Stimulated activated CD8-positive, alpha-beta memory T cell treated with anti-CD3 and anti-CD28 coated beads, Interleukin-15, amount 100 ng/mL, for 48 hours (primary cell): ENCODE data around the gene TM4SF1.

Source experiments
- DNase-seq, 2 donors: peaks; one replicate each; pipeline ENCODE4 v3.0.0-alpha.2; 2020; ENCODE audit warnings: low read depth in 2 of 2

The TM4SF1 gene

GRCh38 chr3:149375501-149376196 is 1.8 kb downstream of the TM4SF1 start:
- DNase-seq: no peak

GRCh38 chr3:149374793-149375500 is 2.5 kb downstream of the TM4SF1 start:
- DNase-seq: no peak

DNA sequence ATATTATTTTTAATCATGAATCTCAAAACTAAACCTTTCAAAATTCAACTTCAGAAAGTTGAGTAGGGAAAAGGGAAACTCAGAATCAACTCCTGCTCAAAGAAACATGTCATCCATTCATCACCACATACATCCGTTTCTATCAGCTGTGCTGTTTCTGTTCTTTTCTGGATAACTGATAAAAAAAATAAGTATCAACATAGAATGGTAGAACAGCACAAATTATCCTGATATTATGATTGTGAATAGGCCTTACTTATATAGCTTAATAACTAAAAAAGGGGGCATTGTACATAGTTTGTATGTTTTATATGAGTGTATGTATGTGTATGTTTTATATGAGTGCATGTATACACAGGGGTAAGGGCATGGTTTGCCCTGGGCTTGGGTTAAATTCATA is 3.1 kb downstream of the TM4SF1 start:
- no peak for DNase-seq

DNA sequence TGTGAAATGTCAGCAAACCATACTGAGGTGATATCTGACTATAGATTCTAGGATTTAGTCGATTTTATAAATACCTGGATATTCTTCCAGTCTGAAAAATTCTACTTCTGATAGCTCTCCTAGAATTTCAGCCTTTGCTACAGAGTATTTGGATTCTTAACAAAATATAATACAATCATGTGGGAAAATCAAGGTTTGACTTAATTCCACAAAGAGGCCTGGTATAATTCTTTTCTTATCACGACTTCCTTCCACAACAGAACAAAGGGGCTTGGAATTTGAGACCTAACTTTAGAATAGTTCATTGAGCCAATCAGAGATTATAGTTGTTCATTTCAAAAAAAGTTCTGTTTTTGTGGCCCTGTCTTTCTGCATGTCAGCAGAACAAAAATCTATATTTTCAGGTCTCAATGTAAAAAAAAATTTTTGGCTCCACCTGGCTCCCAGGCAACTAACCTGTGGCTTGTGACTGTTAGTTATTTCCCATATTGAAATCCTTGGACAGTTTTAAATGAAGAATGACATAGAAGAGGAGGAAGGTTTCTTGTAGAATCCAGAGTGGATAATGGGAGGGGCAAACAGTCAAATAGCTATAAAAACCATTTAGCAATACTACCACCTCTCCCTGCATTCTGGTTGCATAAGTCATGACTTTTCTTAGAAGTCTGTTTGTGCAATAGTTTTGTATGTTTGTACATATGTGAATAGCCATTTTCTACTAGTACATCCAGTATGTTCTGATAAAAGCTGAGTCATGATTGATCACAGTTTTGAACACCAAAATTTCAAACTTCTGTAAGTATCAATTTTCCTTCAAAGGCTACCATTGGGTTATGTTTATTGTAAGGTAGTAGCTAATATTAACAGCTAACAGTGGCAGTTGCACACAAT is 4.0 kb downstream of the TM4SF1 start:
- DNase-seq: no peak

DNA sequence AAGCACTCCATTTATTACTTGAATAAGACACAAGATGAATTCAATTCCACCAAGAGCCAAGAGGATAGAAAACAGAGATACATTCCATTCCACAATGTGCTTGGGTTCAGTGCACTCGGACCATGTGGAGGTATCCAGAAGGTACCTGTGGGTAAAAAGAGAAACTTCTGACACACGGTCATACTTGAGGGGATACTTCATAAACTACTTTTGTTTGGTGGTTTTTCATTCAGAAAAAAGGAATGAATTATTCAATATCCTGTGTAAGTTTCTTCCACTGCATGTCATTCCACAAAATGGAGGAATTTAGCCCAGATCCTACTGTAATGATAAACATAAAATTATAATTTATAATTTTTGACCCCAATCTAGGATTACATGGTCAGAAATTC is 5.7 kb downstream of the TM4SF1 start:
- DNase-seq: no peak

- DNase-seq: no peak
Measured at GRCh38 chr3:149371001-149371722, 6.3 kb downstream of the TM4SF1 start.

- DNase-seq: no peak
Measured at GRCh38 chr3:149369991-149370866, 7.2 kb downstream of the TM4SF1 start.

- DNase-seq: no peak
Measured at GRCh38 chr3:149368674-149369497, 8.6 kb downstream of the TM4SF1 start.

DNA sequence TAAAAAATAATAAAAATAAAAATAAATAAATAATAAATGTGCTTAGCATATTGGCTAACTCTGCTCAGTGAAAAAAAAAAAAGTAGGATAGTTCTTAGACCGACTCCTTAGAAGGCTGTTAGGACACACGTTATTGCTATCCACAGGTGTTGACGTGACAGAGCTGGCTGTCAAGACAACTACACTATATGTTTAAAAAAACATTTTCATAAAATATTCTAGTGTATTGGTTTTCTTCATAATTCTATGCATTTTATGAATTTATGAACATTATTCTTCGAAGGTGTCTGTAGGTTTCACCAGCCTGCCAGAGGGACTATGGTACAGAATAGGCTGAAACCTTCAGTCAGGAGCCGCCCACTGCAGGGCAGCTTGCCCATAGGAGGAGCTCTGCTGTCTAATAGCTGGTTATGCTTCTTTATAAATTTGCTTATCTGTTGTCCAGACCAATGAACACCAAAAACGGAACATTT is 9.2 kb downstream of the TM4SF1 start:
- DNase-seq: no peak

DNA sequence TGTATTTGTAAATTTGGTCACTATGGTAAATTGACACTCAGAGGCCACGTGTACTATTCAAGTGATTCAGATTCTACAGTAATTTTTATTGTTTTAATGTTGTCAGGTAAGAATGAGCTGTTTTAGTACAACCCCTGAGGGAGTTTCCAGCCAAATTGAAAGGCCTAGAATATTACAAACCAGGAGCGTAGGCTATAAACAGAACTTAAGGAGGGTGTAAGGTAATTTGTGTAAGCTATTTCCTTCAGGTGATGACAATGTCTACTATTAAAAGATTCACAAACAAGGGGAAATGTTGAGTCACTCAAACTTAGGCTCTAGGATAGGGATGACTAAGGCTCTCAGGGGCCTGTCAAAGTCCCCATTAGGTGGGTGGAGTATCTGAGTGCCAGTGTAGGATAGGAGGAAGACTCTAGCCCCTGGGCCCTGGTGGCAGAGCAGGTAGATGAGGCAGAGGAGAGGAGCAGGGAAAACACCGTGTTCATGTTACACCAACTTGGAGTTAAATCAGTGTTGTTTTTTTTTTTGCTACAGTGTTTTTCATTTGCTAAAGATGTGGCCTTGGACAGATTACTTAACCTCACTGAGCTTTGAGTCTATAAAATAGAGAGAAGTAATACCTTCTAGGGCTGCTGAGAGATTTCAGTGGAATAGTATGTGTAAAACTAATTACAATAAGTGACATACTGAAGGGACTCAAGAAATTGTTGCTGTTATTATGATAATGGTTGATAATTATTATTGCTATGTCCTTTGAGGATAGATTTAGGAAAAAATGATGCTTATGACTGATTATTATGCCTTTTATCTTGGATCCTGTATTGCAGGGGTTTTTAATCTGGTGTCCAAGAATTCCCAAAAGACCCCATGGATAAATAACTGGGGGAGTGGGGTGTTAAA is 10.3 kb downstream of the TM4SF1 start:
- no peak for DNase-seq

- no peak for DNase-seq
Measured at GRCh38 chr3:149366031-149366430, 11.4 kb downstream of the TM4SF1 start.

GRCh38 chr3:149364624-149365023 is 12.8 kb downstream of the TM4SF1 start:
- DNase-seq: no peak

DNA sequence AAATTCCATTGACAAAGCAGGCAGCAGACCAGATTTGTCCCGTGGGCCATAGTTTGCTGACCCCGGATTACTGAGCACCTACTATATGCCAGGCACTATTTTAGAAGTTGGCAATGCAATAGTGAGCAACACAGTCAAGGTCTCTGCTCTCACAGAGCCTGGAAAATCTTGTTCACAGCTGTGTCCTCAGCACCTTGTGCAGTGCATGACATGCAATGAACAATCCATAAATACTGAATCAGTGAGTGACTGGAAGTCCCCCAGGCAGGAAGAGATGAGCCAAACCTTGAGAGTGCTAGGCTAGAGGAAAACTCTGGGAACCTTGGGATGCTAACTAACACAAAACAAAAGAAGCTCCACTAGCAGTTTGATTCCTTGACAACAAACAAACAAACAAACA is 14.4 kb downstream of the TM4SF1 start:
- no peak for DNase-seq

DNA sequence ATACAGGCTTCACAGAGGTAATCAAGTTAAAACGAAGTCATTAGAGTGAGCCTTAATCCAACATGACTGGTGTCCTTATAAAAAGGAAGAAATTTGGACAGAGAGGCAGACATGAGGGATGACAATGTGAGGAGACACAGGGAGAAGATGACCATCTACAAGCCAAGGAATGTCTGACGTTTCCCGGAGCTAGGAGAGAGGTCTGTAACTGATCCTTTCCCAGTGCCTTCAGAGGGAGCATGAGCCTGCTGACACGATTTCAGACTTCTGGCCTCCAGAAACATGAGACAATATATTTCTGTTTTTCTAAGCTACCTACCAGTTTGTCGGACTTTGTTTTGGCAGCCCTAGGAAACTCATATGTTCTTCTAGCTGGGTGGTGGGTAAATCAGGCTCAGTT is 15.1 kb downstream of the TM4SF1 start:
- DNase-seq: no peak

DNA sequence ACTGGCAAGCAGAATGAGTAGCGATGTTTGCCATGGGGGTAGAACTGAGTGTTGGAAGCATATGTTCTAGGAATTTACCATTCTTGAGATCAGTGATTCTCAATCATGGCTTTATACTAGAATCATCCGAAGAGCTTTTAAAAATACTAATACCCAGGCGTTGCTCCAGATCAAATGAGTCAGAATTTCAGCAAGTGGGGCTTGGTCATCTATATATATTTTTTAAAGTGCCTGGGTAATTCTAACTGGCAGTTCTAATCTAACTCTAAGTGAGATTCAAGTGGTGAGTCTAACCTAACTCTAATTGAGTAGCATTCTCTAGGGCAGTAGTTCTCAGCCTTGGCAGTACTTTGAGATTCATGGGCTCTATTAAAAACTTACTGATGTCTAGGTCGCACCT is 20.8 kb downstream of the TM4SF1 start:
- no peak for DNase-seq

GRCh38 chr3:149356044-149356592 is 21.3 kb downstream of the TM4SF1 start:
- DNase-seq: no peak

GRCh38 chr3:149353581-149354184 is 23.8 kb downstream of the TM4SF1 start:
- DNase-seq: no peak

DNA sequence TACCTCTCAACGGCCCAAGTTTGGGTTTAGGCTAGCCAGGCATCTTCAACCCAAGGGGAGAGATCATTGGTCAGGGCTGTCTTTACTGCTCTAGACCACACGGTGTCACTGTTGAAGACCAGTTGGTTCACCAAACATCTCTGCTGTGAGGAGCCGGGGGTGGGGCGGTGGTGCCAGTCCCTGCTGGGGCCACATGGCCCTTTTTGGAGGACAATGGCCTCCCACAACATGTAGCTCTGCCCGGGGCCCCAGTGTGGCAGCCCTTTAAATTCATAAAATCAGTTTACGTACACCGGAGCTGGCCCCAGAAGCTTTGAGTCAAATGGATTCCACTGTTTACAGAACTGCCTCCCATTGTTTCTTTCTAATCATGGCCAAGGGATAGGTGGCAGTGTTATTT is 24.9 kb downstream of the TM4SF1 start:
- peak in 1 of 2 donors; percentile 1 for DNase-seq
